GM10266 (cell line): ENCODE data around the gene SERPINE1.
"Not testable (repeated sequence)": the region's sequence is repeated elsewhere in the genome, so short reads cannot be mapped to it uniquely, and the experiment has no call there.

Experiments
- DNase-seq: peaks from one replicate; pipeline ENCODE4 v3.0.0; 2012; ENCODE audit errors: extremely low spot score
- TF ChIP-seq, protein P1 (sequence below): IDR thresholded peaks from 2 replicates; pipeline ENCODE4 v1.5.1; 2012; ENCODE audit warnings: mild to moderate bottlenecking, low read depth; ENCODE audit not compliant: control insufficient read depth, insufficient read depth; ENCODE audit errors: missing control alignments

SERPINE1 gene

DNA sequence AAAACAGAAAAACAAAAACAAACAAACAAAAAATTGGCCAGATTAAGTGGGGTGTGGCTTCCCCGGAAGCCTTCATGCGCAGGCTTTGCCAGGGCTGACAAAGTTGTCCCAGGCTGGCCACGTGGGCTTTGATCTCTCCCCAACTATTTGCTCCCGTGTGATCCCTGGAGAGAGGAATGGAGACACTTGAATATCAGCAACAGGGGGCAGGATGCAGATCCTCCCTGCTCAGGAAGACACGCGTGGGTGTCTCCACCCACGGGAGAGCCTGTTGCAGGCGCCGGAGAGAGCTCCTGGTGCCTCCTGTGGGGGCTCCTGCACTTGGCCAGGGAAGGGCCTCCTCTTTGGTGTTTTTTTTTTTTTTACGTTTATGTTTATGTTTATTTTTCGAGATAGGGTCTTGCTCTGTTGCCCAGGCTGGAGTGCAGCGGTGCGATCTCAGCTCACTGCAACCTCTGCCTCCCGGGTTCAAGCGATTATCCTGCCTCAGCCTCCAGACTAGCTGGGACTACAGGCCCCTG lies 22.7 kb upstream of the SERPINE1 start:
- no peak for DNase-seq
- TF ChIP-seq, protein P1, sequence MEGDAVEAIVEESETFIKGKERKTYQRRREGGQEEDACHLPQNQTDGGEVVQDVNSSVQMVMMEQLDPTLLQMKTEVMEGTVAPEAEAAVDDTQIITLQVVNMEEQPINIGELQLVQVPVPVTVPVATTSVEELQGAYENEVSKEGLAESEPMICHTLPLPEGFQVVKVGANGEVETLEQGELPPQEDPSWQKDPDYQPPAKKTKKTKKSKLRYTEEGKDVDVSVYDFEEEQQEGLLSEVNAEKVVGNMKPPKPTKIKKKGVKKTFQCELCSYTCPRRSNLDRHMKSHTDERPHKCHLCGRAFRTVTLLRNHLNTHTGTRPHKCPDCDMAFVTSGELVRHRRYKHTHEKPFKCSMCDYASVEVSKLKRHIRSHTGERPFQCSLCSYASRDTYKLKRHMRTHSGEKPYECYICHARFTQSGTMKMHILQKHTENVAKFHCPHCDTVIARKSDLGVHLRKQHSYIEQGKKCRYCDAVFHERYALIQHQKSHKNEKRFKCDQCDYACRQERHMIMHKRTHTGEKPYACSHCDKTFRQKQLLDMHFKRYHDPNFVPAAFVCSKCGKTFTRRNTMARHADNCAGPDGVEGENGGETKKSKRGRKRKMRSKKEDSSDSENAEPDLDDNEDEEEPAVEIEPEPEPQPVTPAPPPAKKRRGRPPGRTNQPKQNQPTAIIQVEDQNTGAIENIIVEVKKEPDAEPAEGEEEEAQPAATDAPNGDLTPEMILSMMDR = no peak

DNA sequence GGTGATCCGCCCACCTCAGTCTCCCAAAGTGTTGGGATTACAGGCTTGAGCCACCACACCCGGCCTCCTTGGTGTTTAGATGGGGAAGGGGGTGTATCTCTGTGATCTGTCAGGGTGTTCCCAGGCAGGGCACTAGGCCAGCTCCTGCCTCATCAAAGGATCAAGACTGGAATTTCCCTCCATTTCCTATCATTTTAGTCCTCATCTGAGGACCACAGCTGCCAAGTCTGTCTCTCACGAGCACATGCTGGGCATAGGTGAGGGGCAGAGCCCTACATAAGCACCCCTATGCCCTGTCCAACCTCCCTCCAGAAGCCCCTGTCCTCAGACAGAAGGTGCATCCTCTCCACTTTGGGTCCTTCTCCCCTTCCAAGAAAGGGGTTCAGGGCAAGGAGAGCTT lies 22.1 kb upstream of the SERPINE1 start:
- TF ChIP-seq, protein P1 = no peak
- DNase-seq = no peak

DNA sequence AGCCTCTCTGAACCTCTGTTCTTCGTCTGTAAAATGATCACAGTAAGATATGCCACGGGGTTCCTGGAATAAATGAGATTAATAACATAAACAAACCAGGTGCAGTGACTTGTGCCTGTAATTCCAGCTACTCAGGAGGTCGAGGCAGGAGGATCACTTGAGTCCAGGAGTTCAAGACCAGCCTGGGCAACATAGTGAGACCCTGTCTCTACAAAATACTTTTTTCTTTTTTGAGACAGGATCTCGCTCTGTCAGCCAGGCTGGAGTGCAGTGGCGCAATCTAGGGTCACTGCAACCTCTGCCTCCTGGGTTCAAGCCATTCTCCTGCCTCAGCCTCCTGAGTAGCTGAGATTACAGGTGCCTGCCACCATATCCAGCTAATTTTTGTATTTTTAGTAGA lies 21.7 kb upstream of the SERPINE1 start:
- not testable (repeated sequence) for DNase-seq

DNA sequence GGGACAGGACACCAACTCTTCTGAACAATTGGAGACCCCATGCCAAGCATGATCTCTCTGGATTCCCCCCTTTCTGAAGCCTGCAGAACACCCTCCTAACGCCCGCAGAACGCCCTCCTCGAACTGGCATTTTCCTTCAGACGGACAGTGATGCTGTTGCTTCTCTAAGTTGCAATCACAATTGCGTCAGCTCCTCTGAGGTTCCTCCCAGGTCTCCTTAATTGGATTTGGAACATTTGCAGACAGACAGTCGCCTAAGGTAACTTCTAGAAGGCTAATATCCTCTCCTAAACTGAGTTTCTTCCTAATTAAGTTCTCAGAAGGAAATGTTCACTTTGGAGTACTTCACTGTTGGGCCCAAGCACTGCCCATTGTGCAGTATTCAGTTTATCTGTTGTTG lies 20.5 kb upstream of the SERPINE1 start:
- no peak for DNase-seq

DNA sequence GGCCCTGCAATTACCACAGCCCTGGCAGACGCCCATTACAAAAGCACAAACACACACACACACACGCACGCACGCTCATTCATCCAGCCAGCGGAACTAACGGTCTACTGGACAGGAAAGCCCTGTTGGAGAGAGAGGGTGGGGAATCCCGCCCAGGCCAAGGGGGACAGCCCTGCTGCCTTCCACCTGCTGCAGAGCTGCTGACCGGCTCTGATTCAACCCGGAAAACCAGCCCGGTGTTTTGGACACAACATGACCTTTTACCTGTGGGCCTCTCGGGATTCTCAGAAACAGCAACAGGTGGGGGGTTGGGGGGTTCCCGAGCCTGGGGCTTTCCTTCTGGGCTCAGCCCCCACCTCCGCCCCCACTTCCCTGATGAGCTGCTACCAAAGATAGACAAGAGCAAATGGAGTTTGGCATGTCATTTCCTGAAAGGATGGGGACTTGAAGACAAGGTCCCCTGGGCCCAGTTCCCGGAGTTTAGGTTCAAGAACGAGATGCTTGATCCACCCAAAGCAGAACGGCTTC lies 18.5 kb upstream of the SERPINE1 start:
- DNase-seq = peak; percentile 62
- TF ChIP-seq, protein P1 = no peak

More for the DNA sequence above, 20.5 kb upstream of the SERPINE1 start:
- TF ChIP-seq, protein P1 = no peak

DNA sequence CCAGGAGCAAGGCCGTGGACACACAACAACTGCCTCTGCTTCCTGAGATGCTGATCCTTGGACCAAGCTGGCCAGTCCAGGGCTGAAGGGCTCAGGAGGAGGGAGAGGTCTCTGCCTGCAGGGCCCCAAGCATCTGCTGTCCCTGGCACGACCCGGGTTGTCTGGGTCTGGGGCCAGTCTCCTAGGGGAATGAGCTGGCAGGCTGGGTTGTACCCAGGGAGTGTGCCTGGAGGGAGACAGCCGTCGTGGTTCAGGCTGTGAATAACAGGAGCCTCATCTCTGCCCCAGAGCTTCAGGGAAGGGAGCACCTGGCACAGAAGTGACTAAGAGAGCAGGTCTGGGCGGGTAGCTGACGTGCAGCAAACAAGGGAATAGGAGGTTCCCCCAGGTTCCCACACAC lies 17.9 kb upstream of the SERPINE1 start:
- TF ChIP-seq, protein P1 = no peak
- no peak for DNase-seq

DNA sequence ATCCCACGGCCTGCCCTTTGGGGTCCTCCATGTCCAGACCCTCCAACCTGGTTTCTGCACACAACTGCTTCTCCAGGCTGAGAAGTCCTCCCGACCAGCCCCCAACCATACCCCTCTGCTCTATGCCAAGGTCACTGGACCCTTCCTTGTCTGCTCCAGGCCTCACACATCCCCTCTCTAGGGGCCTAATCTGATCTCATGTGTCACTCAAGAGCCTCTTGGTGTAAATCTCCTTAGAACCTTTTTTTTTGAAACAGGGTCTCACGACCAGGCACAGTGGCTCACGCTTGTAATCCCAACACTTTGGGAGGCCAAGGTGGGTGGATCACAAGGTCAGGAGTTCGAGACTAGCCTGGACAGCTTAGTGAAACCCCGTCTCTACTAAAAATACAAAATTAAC lies 17.5 kb upstream of the SERPINE1 start:
- TF ChIP-seq, protein P1 = no peak
- DNase-seq = no peak

DNA sequence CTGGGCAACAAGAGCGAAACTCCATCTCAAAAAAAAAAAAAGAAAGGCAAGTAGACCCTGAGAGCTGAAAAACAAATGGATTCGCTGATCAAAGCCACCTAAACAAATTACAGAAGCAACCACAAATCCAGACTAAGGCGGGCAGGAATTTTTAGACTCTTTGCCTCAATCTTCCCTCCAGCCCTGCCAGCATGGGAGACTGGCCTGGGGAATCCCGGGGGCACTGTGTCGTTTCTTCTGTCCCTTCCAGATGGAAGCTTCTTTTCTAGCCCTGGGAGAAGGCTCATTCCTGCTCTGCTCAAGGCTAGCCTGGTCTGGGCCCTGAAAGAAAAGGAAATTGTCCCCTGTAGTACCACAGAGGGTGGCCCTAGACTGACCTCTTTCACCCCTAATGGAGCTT lies 15.6 kb upstream of the SERPINE1 start:
- TF ChIP-seq, protein P1 = no peak
- DNase-seq = no peak
